ENCODE results near the gene SELENOI. TPM values are rescaled to one million over a fixed set of nuclear protein-coding genes. Genes with fewer than 3 reads are reported as not detected.

The SELENOI gene
- total RNA-seq, 1 donor from 2014 or later, result 33.4 TPM

DNA sequence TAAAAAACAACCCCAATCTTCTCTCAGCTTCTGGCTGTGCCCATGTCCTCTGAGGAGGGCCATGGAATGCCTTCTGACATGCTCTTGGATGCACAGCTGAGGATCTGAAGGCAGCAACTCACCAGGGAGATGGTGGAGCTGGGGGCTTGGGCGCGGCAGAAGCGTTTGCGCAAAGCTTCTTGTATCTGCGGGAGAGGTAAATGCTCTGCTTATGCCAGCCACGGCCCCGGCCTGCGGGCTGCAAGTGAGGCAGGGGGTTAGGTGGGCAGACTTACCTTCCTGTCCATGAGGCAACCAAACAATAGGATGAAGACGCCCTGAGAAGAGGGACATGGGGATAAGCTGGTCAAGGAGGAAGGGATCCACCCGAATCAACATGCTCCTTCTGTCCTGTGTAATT, 36.0 kb upstream of the SELENOI start:
- intact Hi-C loops (cut with DNase I), result no loop called here
- Histone ChIP-seq H3K9me3 (no peaks in the 10 kb centered on the region), H3K4me1 (no peaks in the 10 kb centered on the region), H3K4me3 (no peak overlapping the region), H3K27me3 (no peaks in the 10 kb centered on the region), H3K36me3 (no peaks in the 10 kb centered on the region), H3K27ac (no peak overlapping the region)
- no peak for DNase-seq (ENCODE audit: extremely low spot score in 2 of 2)
- no peak for TF ChIP-seq POLR2A (IDR thresholded peaks at IDR 0.05)
- TF ChIP-seq, protein P1, sequence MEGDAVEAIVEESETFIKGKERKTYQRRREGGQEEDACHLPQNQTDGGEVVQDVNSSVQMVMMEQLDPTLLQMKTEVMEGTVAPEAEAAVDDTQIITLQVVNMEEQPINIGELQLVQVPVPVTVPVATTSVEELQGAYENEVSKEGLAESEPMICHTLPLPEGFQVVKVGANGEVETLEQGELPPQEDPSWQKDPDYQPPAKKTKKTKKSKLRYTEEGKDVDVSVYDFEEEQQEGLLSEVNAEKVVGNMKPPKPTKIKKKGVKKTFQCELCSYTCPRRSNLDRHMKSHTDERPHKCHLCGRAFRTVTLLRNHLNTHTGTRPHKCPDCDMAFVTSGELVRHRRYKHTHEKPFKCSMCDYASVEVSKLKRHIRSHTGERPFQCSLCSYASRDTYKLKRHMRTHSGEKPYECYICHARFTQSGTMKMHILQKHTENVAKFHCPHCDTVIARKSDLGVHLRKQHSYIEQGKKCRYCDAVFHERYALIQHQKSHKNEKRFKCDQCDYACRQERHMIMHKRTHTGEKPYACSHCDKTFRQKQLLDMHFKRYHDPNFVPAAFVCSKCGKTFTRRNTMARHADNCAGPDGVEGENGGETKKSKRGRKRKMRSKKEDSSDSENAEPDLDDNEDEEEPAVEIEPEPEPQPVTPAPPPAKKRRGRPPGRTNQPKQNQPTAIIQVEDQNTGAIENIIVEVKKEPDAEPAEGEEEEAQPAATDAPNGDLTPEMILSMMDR (IDR thresholded peaks at IDR 0.05), result no peak
- TF ChIP-seq POLR2AphosphoS5 (IDR thresholded peaks at IDR 0.05; ENCODE audit: insufficient read depth in 1 of 2, low read depth in 1 of 2), result no peak

DNA sequence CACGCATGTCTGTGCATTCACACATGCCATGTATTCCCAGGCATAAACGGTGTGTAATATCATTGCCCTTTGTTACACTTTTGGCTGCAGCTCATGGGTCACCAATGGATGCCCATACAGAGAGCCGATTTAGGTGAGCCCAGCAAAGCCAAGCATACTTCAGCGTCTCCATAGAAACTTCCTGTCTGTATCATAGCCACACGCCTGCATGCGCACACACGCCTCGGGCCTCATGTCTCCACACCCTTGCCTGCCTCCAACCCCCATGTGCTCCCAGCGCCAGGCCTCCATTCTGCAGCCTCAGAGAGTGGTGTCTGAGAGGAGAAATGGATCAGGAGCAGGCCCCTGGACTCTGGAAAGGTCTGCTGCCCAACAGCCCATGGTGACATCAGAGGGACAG, 33.5 kb upstream of the SELENOI start:
- Histone ChIP-seq H3K4me1 (no peaks in the 10 kb centered on the region), H3K27me3 (no peaks in the 10 kb centered on the region), H3K9me3 (no peaks in the 10 kb centered on the region), H3K36me3 (no peaks in the 10 kb centered on the region), H3K27ac (no peak overlapping the region), H3K4me3 (no peak overlapping the region)
- intact Hi-C loops (cut with DNase I), result no loop called here
- DNase-seq (ENCODE audit: extremely low spot score in 2 of 2), result no peak
- TF ChIP-seq, protein P1 (IDR thresholded peaks at IDR 0.05), result no peak
- no peak for TF ChIP-seq POLR2A (IDR thresholded peaks at IDR 0.05)
- no peak for TF ChIP-seq POLR2AphosphoS5 (IDR thresholded peaks at IDR 0.05; ENCODE audit: insufficient read depth in 1 of 2, low read depth in 1 of 2)

DNA sequence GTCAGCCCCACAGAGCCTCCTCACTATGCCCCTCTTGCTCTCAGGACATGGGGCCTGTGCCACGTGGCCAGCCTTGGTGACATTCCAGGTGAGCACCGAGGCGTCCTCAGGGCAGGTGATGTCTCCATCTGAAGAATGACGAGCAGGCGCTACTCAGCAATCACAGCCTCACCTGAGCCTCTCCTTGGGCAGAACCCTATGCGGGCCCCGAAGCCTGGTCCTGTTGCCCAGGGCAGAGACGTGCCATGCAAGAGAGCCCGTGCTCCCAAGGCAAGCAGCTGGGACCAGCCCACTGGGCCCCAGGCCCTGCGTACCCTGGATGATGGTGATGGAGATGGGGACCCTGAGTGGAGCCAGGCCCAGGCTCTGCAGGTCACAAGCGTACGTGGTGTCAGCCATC, 32.5 kb upstream of the SELENOI start:
- intact Hi-C loops (cut with DNase I), result no loop called here
- no peak for TF ChIP-seq POLR2A (IDR thresholded peaks at IDR 0.05)
- TF ChIP-seq POLR2AphosphoS5 (IDR thresholded peaks at IDR 0.05; ENCODE audit: insufficient read depth in 1 of 2, low read depth in 1 of 2), result no peak
- TF ChIP-seq, protein P1 (IDR thresholded peaks at IDR 0.05), result no peak
- Histone ChIP-seq H3K36me3 (no peaks in the 10 kb centered on the region), H3K27ac (no peak overlapping the region), H3K27me3 (no peaks in the 10 kb centered on the region), H3K4me3 (no peak overlapping the region), H3K9me3 (no peaks in the 10 kb centered on the region), H3K4me1 (no peaks in the 10 kb centered on the region)
- DNase-seq (ENCODE audit: extremely low spot score in 2 of 2), result no peak

DNA sequence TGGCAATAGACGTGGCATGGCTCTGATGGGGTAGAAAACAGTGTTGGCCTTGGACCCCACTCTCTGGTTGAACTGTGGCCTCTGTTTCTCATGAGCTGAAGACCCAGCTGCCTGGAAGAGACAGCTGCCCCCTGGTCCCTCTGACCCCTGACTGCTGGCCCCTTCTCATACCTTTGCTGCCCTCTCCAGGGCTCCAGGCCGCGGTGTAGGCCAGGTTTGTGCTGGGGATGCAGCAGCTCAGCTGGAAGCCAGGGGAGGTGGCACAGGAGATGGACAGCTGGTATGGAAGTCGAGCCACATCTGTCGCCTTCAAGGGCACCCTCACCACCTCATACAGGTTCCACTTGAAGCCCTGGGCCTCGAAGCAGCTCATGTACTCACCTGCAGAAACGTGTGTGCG, 31.7 kb upstream of the SELENOI start:
- Histone ChIP-seq H3K27ac (no peak overlapping the region), H3K36me3 (no peaks in the 10 kb centered on the region), H3K4me1 (no peaks in the 10 kb centered on the region), H3K4me3 (no peak overlapping the region), H3K27me3 (no peaks in the 10 kb centered on the region), H3K9me3 (no peaks in the 10 kb centered on the region)
- TF ChIP-seq, protein P1 (IDR thresholded peaks at IDR 0.05), result no peak
- no peak for TF ChIP-seq POLR2A (IDR thresholded peaks at IDR 0.05)
- no peak for DNase-seq (ENCODE audit: extremely low spot score in 2 of 2)
- intact Hi-C loops (cut with DNase I), result no loop called here

DNA sequence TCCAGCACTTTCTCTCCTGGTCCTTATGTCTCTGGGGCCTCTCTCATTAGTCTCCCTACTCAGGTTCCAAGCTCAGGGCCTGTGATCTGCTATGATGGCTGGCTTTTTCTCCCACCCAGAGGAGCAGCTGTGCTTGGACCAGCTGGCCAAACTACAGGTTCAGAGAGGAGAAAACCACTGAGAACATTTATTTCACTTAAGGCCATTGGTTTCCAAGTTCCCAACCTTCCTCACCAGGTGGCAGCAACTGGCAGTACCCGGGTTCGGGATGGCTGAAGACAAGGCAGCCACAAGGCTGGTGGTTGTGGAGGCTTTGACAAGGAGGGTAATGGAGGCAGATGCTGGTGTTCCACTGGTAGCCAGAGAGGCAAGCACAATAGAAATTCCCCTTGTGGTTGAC, 29.9 kb upstream of the SELENOI start:
- Histone ChIP-seq H3K27ac (no peak overlapping the region), H3K9me3 (no peaks in the 10 kb centered on the region), H3K4me1 (no peaks in the 10 kb centered on the region), H3K27me3 (no peaks in the 10 kb centered on the region), H3K36me3 (no peaks in the 10 kb centered on the region), H3K4me3 (no peak overlapping the region)
- no peak for TF ChIP-seq POLR2AphosphoS5 (IDR thresholded peaks at IDR 0.05; ENCODE audit: insufficient read depth in 1 of 2, low read depth in 1 of 2)
- intact Hi-C loops (cut with DNase I), result no loop called here
- DNase-seq (ENCODE audit: extremely low spot score in 2 of 2), result no peak

DNA sequence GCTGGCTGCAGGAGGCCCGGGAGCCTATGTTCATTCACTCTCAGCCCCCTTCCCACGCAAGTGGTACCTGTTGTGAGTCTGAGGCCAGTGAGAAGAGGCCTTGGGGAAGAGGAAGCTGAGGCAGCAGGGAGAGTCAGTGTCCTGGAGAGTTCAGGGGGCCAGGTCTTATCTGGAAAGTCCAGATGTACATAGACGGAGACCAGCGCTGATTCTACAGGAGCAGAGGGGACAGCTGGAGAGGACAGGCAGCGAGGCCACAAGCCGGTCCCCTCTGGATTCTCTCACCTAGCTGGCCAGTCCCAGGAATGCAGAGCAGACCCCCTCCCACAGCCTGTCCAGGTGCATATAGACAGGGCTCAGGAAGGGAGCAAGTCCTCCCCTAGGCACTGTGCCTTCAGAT, 29.1 kb upstream of the SELENOI start:
- no peaks in the 10 kb centered on the region for H3K27me3 ChIP-seq
- TF ChIP-seq, protein P1 (IDR thresholded peaks at IDR 0.05), result no peak
- TF ChIP-seq POLR2A (IDR thresholded peaks at IDR 0.05), result no peak
- no peak for TF ChIP-seq POLR2AphosphoS5 (IDR thresholded peaks at IDR 0.05; ENCODE audit: insufficient read depth in 1 of 2, low read depth in 1 of 2)

More for the DNA sequence above, 29.1 kb upstream of the SELENOI start:
- no peak overlapping the region for H3K4me3 ChIP-seq
- H3K4me1 ChIP-seq, result no peaks in the 10 kb centered on the region
- intact Hi-C loops (cut with DNase I), result no loop called here
- H3K9me3 ChIP-seq, result no peaks in the 10 kb centered on the region
- H3K36me3 ChIP-seq, result no peaks in the 10 kb centered on the region
- H3K27ac ChIP-seq, result no peak overlapping the region
- no peak for DNase-seq (ENCODE audit: extremely low spot score in 2 of 2)
